H1 (cell line): Measurements from ENCODE around the gene RABL6. TPM values are rescaled to one million over a fixed set of nuclear protein-coding genes. Genes with fewer than 3 reads are reported as not detected.

Source experiments
- CTCF ChIA-PET: fragments of 300-600 bp; sonication (Branson Sonifier 250); formaldehyde crosslinking; loops from one replicate; lab custom pipeline; 2021; ENCODE audit not compliant: partially characterized antibody; lab: Charles Lee
- POLR2A ChIA-PET: fragments of 300-600 bp; sonication (Branson Sonifier 250); formaldehyde crosslinking; loops from one replicate; lab custom pipeline; 2021; ENCODE audit warnings: inconsistent platforms; ENCODE audit not compliant: partially characterized antibody; lab: Charles Lee
- DNase-seq, 2 experiments: peaks; one replicate each; pipeline versions ENCODE4 v3.0.0 to v3.0.0-alpha.2; 2010 to 2022; ENCODE audit warnings: low spot score in 2 of 2, low read depth in 1 of 2, mixed read lengths in 1 of 2
- FAIRE-seq: peaks from 2 replicates; lab custom pipeline; 2011; peaks lifted over from hg19 to GRCh38; lab: Jason Lieb, UNC
- H2AFZ ChIP-seq: 2 replicates; pipeline ENCODE4 v1.8.1; 2012; ENCODE audit warnings: low read length, inconsistent platforms
- H2AK5ac ChIP-seq: 2 replicates; pipeline ENCODE4 v1.6.1; 2013; ENCODE audit warnings: low read depth, low read length
- H2BK120ac ChIP-seq: replicated peaks from 2 replicates; pipeline ENCODE3; 2013; ENCODE audit warnings: low read depth, low read length, inconsistent platforms
- H2BK12ac ChIP-seq: 2 replicates; pipeline ENCODE4 v1.6.1; 2013; ENCODE audit warnings: low read depth, low read length
- H2BK15ac ChIP-seq: 2 replicates; pipeline ENCODE4 v1.6.1; 2013; ENCODE audit warnings: low read length
- H2BK20ac ChIP-seq: 2 replicates; pipeline ENCODE4 v1.6.1; 2013; ENCODE audit warnings: low read length
- H2BK5ac ChIP-seq: 2 replicates; pipeline ENCODE4 v1.6.1; 2013; ENCODE audit warnings: low read depth, low read length
- H3K14ac ChIP-seq: 2 replicates; pipeline ENCODE4 v1.6.1; 2013; ENCODE audit warnings: inconsistent platforms; ENCODE audit not compliant: insufficient read length
- H3K18ac ChIP-seq: 2 replicates; pipeline ENCODE4 v1.6.1; 2013; ENCODE audit warnings: low read length; ENCODE audit errors: extremely low read depth
- H3K23ac ChIP-seq: 2 replicates; pipeline ENCODE4 v1.6.1; 2013; ENCODE audit warnings: inconsistent platforms; ENCODE audit not compliant: insufficient read length
- H3K23me2 ChIP-seq: 2 replicates; pipeline ENCODE4 v1.6.1; 2013; ENCODE audit warnings: low read depth, low read length
- H3K27ac ChIP-seq: 2 replicates; pipeline ENCODE4 v1.6.1; 2011; ENCODE audit warnings: low read depth, low read length, inconsistent platforms
- H3K27me3 ChIP-seq, 4 experiments: replicated peaks in 1 of 4; 1 replicate in 1 of 4; 2 replicates in 3 of 4; pipeline versions ENCODE4 v1.6.1 to v1.8.1; 2011 to 2013; ENCODE audit warnings: low read length in 3 of 4, mild to moderate bottlenecking in 3 of 4, inconsistent platforms in 2 of 4, mixed read lengths in 2 of 4, moderate library complexity in 1 of 4; ENCODE audit not compliant: control insufficient read depth in 3 of 4, insufficient read depth in 3 of 4; ENCODE audit errors: extremely low read depth in 1 of 4
- H3K36me3 ChIP-seq, 4 experiments: 2 replicates each; pipeline versions ENCODE4 v1.6.1 to v1.8.1; 2011 to 2013; ENCODE audit warnings: mild to moderate bottlenecking in 4 of 4, low read length in 3 of 4, moderate library complexity in 2 of 4, control low read depth in 1 of 4, inconsistent platforms in 1 of 4; ENCODE audit not compliant: insufficient read depth in 4 of 4, control insufficient read depth in 2 of 4
- H3K4ac ChIP-seq: replicated peaks from 2 replicates; pipeline ENCODE3; 2013; ENCODE audit warnings: low read length, low read depth, mixed read lengths, inconsistent platforms; ENCODE audit not compliant: insufficient read length
- H3K4me1 ChIP-seq, 4 experiments: replicated peaks in 1 of 4; 1 replicate in 1 of 4; 2 replicates in 3 of 4; pipeline versions ENCODE4 v1.6.1 to v1.8.1; 2011 to 2013; ENCODE audit warnings: low read length in 3 of 4, inconsistent platforms in 2 of 4, mixed read lengths in 1 of 4; ENCODE audit not compliant: insufficient read depth in 4 of 4, control insufficient read depth in 3 of 4
- H3K4me2 ChIP-seq, 2 experiments: 2 replicates each; pipeline versions ENCODE4 v1.6.1 to v1.8.1; 2011 to 2013; ENCODE audit warnings: low read depth in 2 of 2, low read length in 2 of 2, control low read depth in 1 of 2, inconsistent platforms in 1 of 2, mild to moderate bottlenecking in 1 of 2; ENCODE audit not compliant: insufficient read depth in 1 of 2
- H3K4me3 ChIP-seq, 4 experiments: fragments of 200-600, 300-600 bp in 1 of 4; sonication (generic), shearing (Covaris generic), sonication (Bioruptor Twin) in 1 of 4; 2 replicates each; pipeline versions ENCODE4 v1.5.1 to v1.8.1; 2011 to 2016; ENCODE audit warnings: low read length in 4 of 4, low read depth in 3 of 4, control low read depth in 2 of 4, inconsistent platforms in 2 of 4, mild to moderate bottlenecking in 2 of 4, mixed read lengths in 1 of 4, moderate library complexity in 1 of 4; ENCODE audit not compliant: insufficient read depth in 2 of 4; ENCODE audit errors: extremely low read depth in 1 of 4
- H3K56ac ChIP-seq: replicated peaks from 2 replicates; pipeline ENCODE3; 2013; ENCODE audit warnings: low read depth, mild to moderate bottlenecking, mixed read lengths, low read length, inconsistent platforms; ENCODE audit not compliant: insufficient read length
- H3K79me1 ChIP-seq: 2 replicates; pipeline ENCODE4 v1.6.1; 2013; ENCODE audit warnings: low read depth, low read length, control low read depth
- H3K79me2 ChIP-seq, 2 experiments: 2 replicates each; pipeline versions ENCODE4 v1.6.1 to v1.8.1; 2012 to 2013; ENCODE audit warnings: low read length in 2 of 2, mild to moderate bottlenecking in 2 of 2, inconsistent platforms in 1 of 2; ENCODE audit not compliant: insufficient read depth in 2 of 2, control insufficient read depth in 1 of 2
- H3K9ac ChIP-seq, 4 experiments: replicated peaks in 1 of 4; 1 replicate in 1 of 4; 2 replicates in 3 of 4; pipeline versions ENCODE4 v1.6.1 to v1.8.1; 2011 to 2013; ENCODE audit warnings: low read depth in 3 of 4, low read length in 3 of 4, control low read depth in 2 of 4, mild to moderate bottlenecking in 2 of 4, moderate library complexity in 2 of 4, inconsistent platforms in 1 of 4; ENCODE audit errors: extremely low read depth in 1 of 4
- H3K9me3 ChIP-seq, 2 experiments: 2 replicates each; pipeline versions ENCODE4 v1.6.1 to v1.8.1; 2012 to 2013; ENCODE audit warnings: mild to moderate bottlenecking in 2 of 2, moderate library complexity in 2 of 2, control low read depth in 1 of 2, inconsistent platforms in 1 of 2, low read depth in 1 of 2, low read length in 1 of 2, mixed read lengths in 1 of 2; ENCODE audit not compliant: insufficient read depth in 2 of 2
- H4K20me1 ChIP-seq, 2 experiments: replicated peaks in 1 of 2; 2 replicates each; pipeline versions ENCODE3 to v1.8.1; 2011 to 2013; ENCODE audit warnings: inconsistent platforms in 2 of 2, low read length in 2 of 2, mild to moderate bottlenecking in 1 of 2; ENCODE audit not compliant: insufficient read depth in 2 of 2, control insufficient read depth in 1 of 2
- H4K5ac ChIP-seq: 2 replicates; pipeline ENCODE4 v1.6.1; 2013; ENCODE audit warnings: low read length, low read depth, mixed read lengths, inconsistent platforms; ENCODE audit not compliant: insufficient read length
- H4K8ac ChIP-seq: 2 replicates; pipeline ENCODE4 v1.8.0; 2013; ENCODE audit warnings: mild to moderate bottlenecking, moderate library complexity, low read length, inconsistent platforms; ENCODE audit not compliant: insufficient read depth; ENCODE audit errors: extremely low read depth
- H4K91ac ChIP-seq: replicated peaks from 2 replicates; pipeline ENCODE3; 2013; ENCODE audit warnings: low read length, mixed read lengths, inconsistent platforms; ENCODE audit not compliant: insufficient read length
- CBX8 ChIP-seq: fragments of 300-800, 300-1000 bp; sonication (generic); IDR thresholded peaks from 2 replicates; pipeline ENCODE4 v1.7.1; 2016; ENCODE audit warnings: low read depth, low read length, borderline replicate concordance
- CEBPB ChIP-seq: IDR thresholded peaks from 2 replicates; pipeline ENCODE4 v1.6.1; 2012; ENCODE audit warnings: low read depth, low read length
- EZH2 ChIP-seq: fragments of 200-600 bp; sonication (generic); IDR thresholded peaks from 2 replicates; pipeline ENCODE4 v1.7.1; 2012; ENCODE audit warnings: low read depth, mild to moderate bottlenecking, moderate library complexity, low read length, inconsistent platforms; ENCODE audit not compliant: severe bottlenecking
- HDAC2 ChIP-seq, 2 experiments: fragments of 300-600 bp in 1 of 2; sonication (generic) in 1 of 2; IDR thresholded peaks; 2 replicates each; pipeline ENCODE4 v1.6.1; 2011 to 2012; ENCODE audit warnings: low read depth in 2 of 2, low read length in 2 of 2, mild to moderate bottlenecking in 2 of 2, moderate library complexity in 2 of 2, borderline replicate concordance in 1 of 2, inconsistent platforms in 1 of 2
- JUND ChIP-seq: IDR thresholded peaks from 2 replicates; pipeline ENCODE4 v1.6.1; 2011; ENCODE audit warnings: mild to moderate bottlenecking, improper control_type of control experiment, low read length
- KDM5A ChIP-seq: fragments of 200-600 bp; IDR thresholded peaks from 2 replicates; pipeline ENCODE4 v1.7.1; 2012; ENCODE audit warnings: mild to moderate bottlenecking, low read length, inconsistent platforms, mixed read lengths
- NANOG ChIP-seq: IDR thresholded peaks from 2 replicates; pipeline ENCODE4 v1.6.1; 2011; ENCODE audit warnings: low read length, low read depth, mild to moderate bottlenecking, inconsistent platforms; ENCODE audit not compliant: insufficient read depth, poor library complexity, severe bottlenecking
- RXRA ChIP-seq: IDR thresholded peaks from 2 replicates; pipeline ENCODE4 v1.6.1; 2011; ENCODE audit warnings: low read depth, mild to moderate bottlenecking, low read length, moderate library complexity; ENCODE audit not compliant: insufficient read depth
- SP2 ChIP-seq: IDR thresholded peaks from 2 replicates; pipeline ENCODE4 v1.6.1; 2012; ENCODE audit warnings: mild to moderate bottlenecking, low read length, inconsistent platforms
- SRF ChIP-seq: IDR thresholded peaks from 2 replicates; pipeline ENCODE4 v1.6.1; 2011; ENCODE audit warnings: mild to moderate bottlenecking, low read depth, low read length, moderate library complexity
- TAF7 ChIP-seq: optimal IDR thresholded peaks from 2 replicates; pipeline ENCODE3; 2011; ENCODE audit warnings: low read depth, mild to moderate bottlenecking, inconsistent platforms, low read length, moderate library complexity, borderline replicate concordance
- TBP ChIP-seq: IDR thresholded peaks from 2 replicates; pipeline ENCODE4 v1.6.1; 2011; ENCODE audit warnings: low read depth, low read length, improper control_type of control experiment
- WGBS, 2 experiments: shearing (Covaris generic) in 1 of 2; methylation state at CpG; one replicate each; pipeline versions ENCODE4 v1.1.6 to v1.1.7; 2013 to 2015; ENCODE audit warnings: low lambda C conversion rate in 2 of 2, mixed read lengths in 2 of 2, inconsistent platforms in 1 of 2, low coverage in 1 of 2, missing lambda C conversion rate in 1 of 2; ENCODE audit not compliant: insufficient replicate concordance in 2 of 2, insufficient coverage in 1 of 2, insufficient read length in 1 of 2; ENCODE audit errors: extremely low coverage in 1 of 2, missing lambda C conversion rate in 1 of 2; 5-methylcytosine and 5-hydroxymethylcytosine counted together
- polyA plus RNA-seq, 7 experiments: library from polyadenylated mRNA; depleted of rRNA in 3 of 7; stranded (reverse) in 5 of 7; unstranded in 2 of 7; fragments of >200 nt in 5 of 7; fragments of 200-250 nt in 2 of 7; gene quantifications; 1 replicate in 5 of 7; 2 replicates in 1 of 7; 4 replicates in 1 of 7; pipeline versions ENCODE4 v1.2.1 to v1.2.3, GENCODE V29; 2011 to 2013; ENCODE audit warnings: missing spikeins in 2 of 7, mixed read lengths in 2 of 7
- total RNA-seq: library from RNA; stranded (reverse); fragmentation: NEBNext Ultra II Directional; extraction: Animal tissue kit (Norgen Biotek cat#: 25700); gene quantifications from 2 replicates; pipeline ENCODE4 v1.2.1, GENCODE V29; 2021

The RABL6 gene
- total and polyA plus RNA-seq, 2 of the 8 experiments (the other 6 are each of a cell fraction or from before 2014, with no cell fraction given) = 70.1 to 130 TPM

- Histone ChIP-seq H2BK12ac (no peak overlapping the region), H2BK15ac (no peak overlapping the region), H3K4me1 (peaks cover 0 to 6% (median 5%) of the 10 kb centered on the region in 4 experiments; a peak in 5 of 7 replicates), H3K9ac (peak overlapping the region; percentile 72 to 89 (median 80); a peak in 6 of 7 replicates), H3K27ac (peak overlapping the region; percentile 81; the same call in 1 of the 2 replicates), H4K91ac (no peak overlapping the region), H2AK5ac (no peak overlapping the region), H2BK5ac (0 out of 2 replicates have a peak overlapping the region, but pooled peaks have one; percentile 92), H4K20me1 (peaks cover 7 to 33% of the 10 kb centered on the region in 2 experiments), H3K79me1 (peaks cover 10% of the 10 kb centered on the region), H3K18ac (no peak overlapping the region), H3K36me3 (peaks cover 11 to 34% (median 27%) of the 10 kb centered on the region in 4 experiments), H3K56ac (no peak overlapping the region)
- FAIRE-seq (no peak), DNase-seq (no peak)
- CTCF ChIA-PET = no interaction called here
- no peak for TF ChIP-seq HDAC2 (IDR thresholded peaks at IDR 0.05; ENCODE audit: borderline replicate concordance in 1 of 2, low read depth in 2 of 2, low read length in 2 of 2)
- no peak for TF ChIP-seq NANOG
- TF ChIP-seq EZH2 = no peak
- TF ChIP-seq SRF = no peak
- no peak for TF ChIP-seq SP2
- TF ChIP-seq TBP = no peak
- no peak for TF ChIP-seq KDM5A
- TF ChIP-seq RXRA = no peak
- TF ChIP-seq CEBPB = no peak
- no peak for TF ChIP-seq JUND
- TF ChIP-seq TAF7 = no peak
- no peak for TF ChIP-seq CBX8
- TF ChIP-seq, all 59 proteins: peak for 0
- Histone ChIP-seq H4K8ac (peak overlapping the region; percentile 85), H3K23me2 (peaks cover 5% of the 10 kb centered on the region; the same call in 1 of the 2 replicates), H4K5ac (peak overlapping the region; percentile 93), H3K23ac (no peak overlapping the region), H3K4me3 (peak overlapping the region; percentile 49 to 99 (median 70)), H2AFZ (no peak overlapping the region), H3K27me3 (no peaks in the 10 kb centered on the region), H3K14ac (no peak overlapping the region), H2BK120ac (no peak overlapping the region), H2BK20ac (no peak overlapping the region), H3K4ac (no peak overlapping the region), H3K4me2 (peak overlapping the region; percentile 76 to 79), H3K9me3 (peaks cover 17 to 19% of the 10 kb centered on the region in 2 experiments; a peak in 3 of 4 replicates), H3K79me2 (peaks cover 5 to 17% of the 10 kb centered on the region in 2 experiments; a peak in 3 of 4 replicates)
- POLR2A ChIA-PET = interaction anchor here (1.0 to 3.5 kb wide), 8 partner anchors 9 to 32 kb away, joined by 3 to 16 read pairs (median 4); partner anchors contain the start of gene MAMDC4
- WGBS, 2 experiments = no CpG with 5 or more reads among the region's 20 CpGs
These were observed 58.0 kb downstream of the RABL6 start for GRCh38 chr9:136865768-136866103.
